Measurements from ENCODE around the gene LTBR.

- TF ChIP-seq CTCF (IDR thresholded peaks at IDR 0.05; ENCODE audit: insufficient read depth, low read depth, low read length), result no peak
- no peak for TF ChIP-seq EZH2 (IDR thresholded peaks at IDR 0.05; ENCODE audit: insufficient read depth, low read length)
Measured at GRCh38 chr12:6430124-6430989, 46.4 kb downstream of the LTBR start.
